ENCODE measurements around the gene KCTD4.

Gene KCTD4

DNA sequence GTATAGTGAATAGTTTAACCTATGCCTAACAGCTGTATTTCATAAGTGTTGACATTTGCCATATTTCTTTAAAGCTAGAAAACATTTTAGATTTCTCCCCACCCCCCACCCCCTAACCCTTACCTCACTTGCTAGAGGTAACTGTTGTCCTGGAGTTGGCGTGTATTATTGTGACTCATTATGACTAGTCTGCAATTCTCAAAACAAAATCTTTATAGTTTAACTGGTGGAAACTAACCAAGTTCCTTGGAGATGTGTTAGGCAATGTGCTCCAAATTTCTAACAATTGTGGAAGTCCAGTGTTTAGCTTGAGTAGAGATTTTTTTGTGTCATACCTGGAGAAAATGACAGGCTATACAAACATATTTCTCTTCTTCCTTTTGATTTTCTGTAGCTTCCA, 38.0 kb downstream of the KCTD4 start:
- Histone ChIP-seq H3K9ac (ENCODE audit: insufficient read length, low read depth) (no peak overlapping the region), H3K36me3 (ENCODE audit: insufficient read depth, insufficient read length, low read length) (peaks cover 18% of the 10 kb centered on the region)
- TF ChIP-seq YY1 (IDR thresholded peaks at IDR 0.05; ENCODE audit: insufficient read depth, insufficient read length) (no peak), SUZ12 (IDR thresholded peaks at IDR 0.05; ENCODE audit: extremely low read depth, insufficient read depth, insufficient read length) (no peak), ZNF274 (IDR thresholded peaks at IDR 0.05; ENCODE audit: low read depth, low read length) (no peak)

DNA sequence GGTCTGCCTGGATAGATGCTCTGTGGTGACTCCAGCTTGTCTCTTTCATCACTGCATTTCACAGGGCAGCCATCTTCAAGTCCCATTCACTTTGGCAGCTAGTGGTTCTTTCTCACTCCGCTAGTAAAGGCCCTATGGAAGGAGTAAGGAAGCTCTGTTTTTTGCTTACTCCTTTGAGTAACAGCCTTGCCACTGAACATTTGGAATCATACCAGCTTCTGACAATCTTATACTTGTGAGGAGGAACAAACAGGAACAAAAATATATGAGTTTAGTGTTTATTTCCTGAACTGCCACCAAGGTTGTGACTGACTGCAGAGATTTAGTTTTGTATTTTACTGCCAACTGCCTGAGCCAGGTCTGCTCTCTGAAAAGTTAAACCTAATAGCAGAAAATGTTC, 38.7 kb downstream of the KCTD4 start:
- no peaks in the 10 kb centered on the region for H3K4me1 ChIP-seq (ENCODE audit: insufficient read depth, insufficient read length)
- H3K4me3 ChIP-seq (ENCODE audit: insufficient read length, low read depth): no peak overlapping the region
- peaks cover 24% of the 10 kb centered on the region for H3K36me3 ChIP-seq (ENCODE audit: insufficient read depth, insufficient read length, low read length)
- TF ChIP-seq ZNF274 (IDR thresholded peaks at IDR 0.05; ENCODE audit: low read depth, low read length) (no peak), YY1 (IDR thresholded peaks at IDR 0.05; ENCODE audit: insufficient read depth, insufficient read length) (no peak), SUZ12 (IDR thresholded peaks at IDR 0.05; ENCODE audit: extremely low read depth, insufficient read depth, insufficient read length) (no peak)
- no peak for DNase-seq (ENCODE audit: low read depth, low spot score)
- no peak overlapping the region for H3K9ac ChIP-seq (ENCODE audit: insufficient read length, low read depth)
- no peaks in the 10 kb centered on the region for H3K9me3 ChIP-seq (ENCODE audit: insufficient read depth, low read length)
- H3K27me3 ChIP-seq (ENCODE audit: insufficient read depth, insufficient read length): no peaks in the 10 kb centered on the region

More for the DNA sequence above, 38.0 kb downstream of the KCTD4 start:
- no peaks in the 10 kb centered on the region for H3K9me3 ChIP-seq (ENCODE audit: insufficient read depth, low read length)
- H3K27me3 ChIP-seq (ENCODE audit: insufficient read depth, insufficient read length): no peaks in the 10 kb centered on the region
- H3K4me1 ChIP-seq (ENCODE audit: insufficient read depth, insufficient read length): no peaks in the 10 kb centered on the region
- DNase-seq (ENCODE audit: low read depth, low spot score): no peak
- no peak overlapping the region for H3K4me3 ChIP-seq (ENCODE audit: insufficient read length, low read depth)

- Histone ChIP-seq H3K36me3 (ENCODE audit: insufficient read depth, insufficient read length, low read length) (peaks cover 18% of the 10 kb centered on the region), H3K9ac (ENCODE audit: insufficient read length, low read depth) (no peak overlapping the region), H3K27me3 (ENCODE audit: insufficient read depth, insufficient read length) (no peaks in the 10 kb centered on the region), H3K4me3 (ENCODE audit: insufficient read length, low read depth) (no peak overlapping the region), H3K4me1 (ENCODE audit: insufficient read depth, insufficient read length) (no peaks in the 10 kb centered on the region), H3K9me3 (ENCODE audit: insufficient read depth, low read length) (no peaks in the 10 kb centered on the region)
- no peak for DNase-seq (ENCODE audit: low read depth, low spot score)
- TF ChIP-seq SUZ12 (IDR thresholded peaks at IDR 0.05; ENCODE audit: extremely low read depth, insufficient read depth, insufficient read length) (no peak), YY1 (IDR thresholded peaks at IDR 0.05; ENCODE audit: insufficient read depth, insufficient read length) (no peak), ZNF274 (IDR thresholded peaks at IDR 0.05; ENCODE audit: low read depth, low read length) (no peak)
These were observed 44.1 kb downstream of the KCTD4 start for GRCh38 chr13:45156565-45157361.

DNA sequence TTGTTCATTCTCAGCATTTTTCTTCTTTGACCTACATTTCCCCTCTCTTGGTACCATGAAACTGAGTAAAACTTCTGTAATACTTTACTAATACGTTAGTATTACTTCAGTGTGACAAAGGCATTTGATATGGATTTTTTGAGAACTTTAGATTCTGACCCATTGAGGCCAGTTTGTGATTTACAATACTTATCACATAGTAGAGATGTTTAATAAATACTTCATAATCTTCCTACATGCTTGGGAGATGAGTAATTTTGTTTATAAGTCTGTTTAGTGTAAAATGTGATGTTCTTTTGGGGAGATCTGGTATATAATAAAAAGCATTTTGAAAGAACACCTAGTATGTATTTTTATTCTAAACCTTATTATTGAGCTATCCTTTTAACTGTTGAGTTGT, 50.9 kb downstream of the KCTD4 start:
- DNase-seq (ENCODE audit: low read depth, low spot score): no peak
- no peaks in the 10 kb centered on the region for H3K4me1 ChIP-seq (ENCODE audit: insufficient read depth, insufficient read length)
- H3K27me3 ChIP-seq (ENCODE audit: insufficient read depth, insufficient read length): no peaks in the 10 kb centered on the region
- no peak overlapping the region for H3K4me3 ChIP-seq (ENCODE audit: insufficient read length, low read depth)
- peaks cover 10% of the 10 kb centered on the region for H3K36me3 ChIP-seq (ENCODE audit: insufficient read depth, insufficient read length, low read length)
- TF ChIP-seq YY1 (IDR thresholded peaks at IDR 0.05; ENCODE audit: insufficient read depth, insufficient read length): no peak
- TF ChIP-seq ZNF274 (IDR thresholded peaks at IDR 0.05; ENCODE audit: low read depth, low read length): no peak
- TF ChIP-seq SUZ12 (IDR thresholded peaks at IDR 0.05; ENCODE audit: extremely low read depth, insufficient read depth, insufficient read length): no peak
- H3K9me3 ChIP-seq (ENCODE audit: insufficient read depth, low read length): no peaks in the 10 kb centered on the region
- no peak overlapping the region for H3K9ac ChIP-seq (ENCODE audit: insufficient read length, low read depth)

DNA sequence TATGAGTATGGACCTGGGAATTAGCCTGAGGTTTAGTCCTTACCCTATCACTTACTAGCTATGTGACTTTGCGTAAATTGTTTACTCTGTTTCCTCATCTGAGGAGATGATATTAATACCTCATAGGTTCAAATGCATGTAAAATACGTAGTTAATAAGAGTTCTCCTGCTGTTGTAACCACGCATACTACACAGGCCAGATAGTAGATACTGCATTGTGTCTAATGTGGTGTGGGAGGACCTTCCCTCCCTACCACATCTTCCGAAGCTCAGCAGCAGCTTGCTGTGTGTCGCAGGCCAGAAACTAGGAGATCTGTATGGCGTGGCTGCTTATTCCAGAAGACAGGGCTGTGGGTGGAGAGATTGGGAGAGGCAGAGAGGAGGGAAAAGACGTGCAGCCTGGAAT, 57.5 kb downstream of the KCTD4 start:
- DNase-seq (ENCODE audit: low read depth, low spot score): no peak
- H3K9me3 ChIP-seq (ENCODE audit: insufficient read depth, low read length): no peaks in the 10 kb centered on the region
- no peak overlapping the region for H3K4me3 ChIP-seq (ENCODE audit: insufficient read length, low read depth)
- H3K4me1 ChIP-seq (ENCODE audit: insufficient read depth, insufficient read length): no peaks in the 10 kb centered on the region
- no peaks in the 10 kb centered on the region for H3K27me3 ChIP-seq (ENCODE audit: insufficient read depth, insufficient read length)
- no peak for TF ChIP-seq YY1 (IDR thresholded peaks at IDR 0.05; ENCODE audit: insufficient read depth, insufficient read length)
- TF ChIP-seq SUZ12 (IDR thresholded peaks at IDR 0.05; ENCODE audit: extremely low read depth, insufficient read depth, insufficient read length): no peak
- TF ChIP-seq ZNF274 (IDR thresholded peaks at IDR 0.05; ENCODE audit: low read depth, low read length): no peak
- no peak overlapping the region for H3K9ac ChIP-seq (ENCODE audit: insufficient read length, low read depth)
- H3K36me3 ChIP-seq (ENCODE audit: insufficient read depth, insufficient read length, low read length): peaks cover 17% of the 10 kb centered on the region
